Panc1 (cell line): ENCODE measurements around the gene TLDC2.

ENCODE experiments used
- POLR2AphosphoS5 ChIP-seq: IDR thresholded peaks from 2 replicates; pipeline ENCODE4 v1.6.1; 2012; ENCODE audit warnings: mild to moderate bottlenecking, low read depth, low read length, moderate library complexity
- TF ChIP-seq, protein P1 (sequence below): fragments of 450-650 bp; IDR thresholded peaks from 2 replicates; pipeline ENCODE4 v1.5.1; 2017; ENCODE audit warnings: mild to moderate bottlenecking

DNA sequence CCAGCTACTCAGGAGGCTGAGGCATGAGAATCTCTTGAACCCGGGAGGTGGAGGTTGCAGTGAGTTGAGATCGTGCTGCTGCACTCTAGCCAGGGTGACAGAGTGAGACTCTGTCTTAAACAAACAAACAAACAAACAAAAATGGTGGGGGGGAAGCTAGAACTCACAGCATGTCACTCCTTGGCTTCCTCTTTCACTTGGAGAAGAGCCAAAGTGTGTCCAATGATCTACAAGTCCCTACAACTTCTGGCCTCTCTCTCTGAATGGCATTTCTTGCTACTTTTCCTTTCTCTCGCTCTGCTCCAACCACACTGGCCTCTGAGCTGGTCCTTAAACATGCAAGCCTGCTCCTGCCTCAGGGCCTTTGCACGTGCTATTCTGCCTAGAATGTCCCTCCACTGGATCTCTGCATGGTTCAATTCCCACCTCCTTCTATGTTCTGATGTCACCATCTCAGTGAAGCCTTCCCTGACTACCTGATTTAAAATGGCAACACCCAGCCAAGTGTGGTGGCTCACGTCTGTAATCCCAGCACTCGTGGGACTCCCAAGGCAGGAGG lies 8.1 kb downstream of the TLDC2 start:
- TF ChIP-seq, protein P1, sequence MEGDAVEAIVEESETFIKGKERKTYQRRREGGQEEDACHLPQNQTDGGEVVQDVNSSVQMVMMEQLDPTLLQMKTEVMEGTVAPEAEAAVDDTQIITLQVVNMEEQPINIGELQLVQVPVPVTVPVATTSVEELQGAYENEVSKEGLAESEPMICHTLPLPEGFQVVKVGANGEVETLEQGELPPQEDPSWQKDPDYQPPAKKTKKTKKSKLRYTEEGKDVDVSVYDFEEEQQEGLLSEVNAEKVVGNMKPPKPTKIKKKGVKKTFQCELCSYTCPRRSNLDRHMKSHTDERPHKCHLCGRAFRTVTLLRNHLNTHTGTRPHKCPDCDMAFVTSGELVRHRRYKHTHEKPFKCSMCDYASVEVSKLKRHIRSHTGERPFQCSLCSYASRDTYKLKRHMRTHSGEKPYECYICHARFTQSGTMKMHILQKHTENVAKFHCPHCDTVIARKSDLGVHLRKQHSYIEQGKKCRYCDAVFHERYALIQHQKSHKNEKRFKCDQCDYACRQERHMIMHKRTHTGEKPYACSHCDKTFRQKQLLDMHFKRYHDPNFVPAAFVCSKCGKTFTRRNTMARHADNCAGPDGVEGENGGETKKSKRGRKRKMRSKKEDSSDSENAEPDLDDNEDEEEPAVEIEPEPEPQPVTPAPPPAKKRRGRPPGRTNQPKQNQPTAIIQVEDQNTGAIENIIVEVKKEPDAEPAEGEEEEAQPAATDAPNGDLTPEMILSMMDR: no peak
- no peak for TF ChIP-seq POLR2AphosphoS5
